Natural killer cell (primary cell): ENCODE data around the gene CMTM4. TPM values are rescaled to one million over a fixed set of nuclear protein-coding genes. Genes with fewer than 3 reads are reported as not detected.

Experiments
- ATAC-seq, 3 donors: fragments of 150-1000 bp in 2 of 3; fragments of 200-7000 bp in 1 of 3; cut with Tn5 transposase; 1 replicate in 1 of 3; 2 replicates in 2 of 3; pipeline ENCODE4 v1.10.0; 2021; ENCODE audit warnings: mild to moderate bottlenecking in 2 of 3, moderate library complexity in 2 of 3
- DNase-seq, 2 donors: peaks; one replicate each; pipeline versions ENCODE4 v3.0.0 to v3.0.0-alpha.2; 2013 to 2021; ENCODE audit warnings: mixed read lengths in 1 of 2
- H3K27ac ChIP-seq: one replicate; pipeline ENCODE4 v1.5.1; 2013; ENCODE audit warnings: mild to moderate bottlenecking, low read length
- H3K27me3 ChIP-seq: one replicate; pipeline ENCODE4 v1.6.1; 2013; ENCODE audit warnings: low read length; ENCODE audit not compliant: control insufficient read depth, insufficient read depth
- H3K36me3 ChIP-seq: one replicate; pipeline ENCODE4 v1.6.1; 2013; ENCODE audit warnings: low read length; ENCODE audit not compliant: control insufficient read depth, insufficient read depth
- H3K4me1 ChIP-seq: one replicate; pipeline ENCODE4 v1.6.1; 2013; ENCODE audit warnings: low read length; ENCODE audit not compliant: control insufficient read depth, insufficient read depth
- H3K4me3 ChIP-seq: one replicate; pipeline ENCODE4 v1.5.1; 2013; ENCODE audit warnings: low read length
- H3K9me3 ChIP-seq: one replicate; pipeline ENCODE4 v1.6.1; 2013; ENCODE audit warnings: low read length; ENCODE audit not compliant: control insufficient read depth, insufficient read depth
- H3K27ac Mint-ChIP-seq, 2 donors: one replicate each; pipeline ENCODE4 v1.8.0; 2022; ENCODE audit warnings: mild to moderate bottlenecking in 2 of 2, mixed read lengths in 2 of 2, moderate library complexity in 1 of 2
- H3K27me3 Mint-ChIP-seq, 2 donors: one replicate each; pipeline ENCODE4 v1.8.0; 2022; ENCODE audit warnings: low read depth in 2 of 2, mixed read lengths in 2 of 2
- H3K36me3 Mint-ChIP-seq: one replicate; pipeline ENCODE4 v1.8.0; 2022; ENCODE audit warnings: mixed read lengths
- H3K4me1 Mint-ChIP-seq, 2 donors: one replicate each; pipeline ENCODE4 v1.8.0; 2022; ENCODE audit warnings: mixed read lengths in 2 of 2
- H3K4me3 Mint-ChIP-seq: one replicate; pipeline ENCODE4 v1.8.0; 2022; ENCODE audit warnings: mild to moderate bottlenecking, moderate library complexity, mixed read lengths
- H3K9me3 Mint-ChIP-seq, 2 donors: one replicate each; pipeline ENCODE4 v1.8.0; 2022; ENCODE audit warnings: mixed read lengths in 2 of 2
- CTCF ChIP-seq: fragments of 200-600 bp; IDR thresholded peaks from one replicate; pipeline ENCODE4 v1.8.0; 2022; ENCODE audit warnings: antibody characterized with exemption
- WGBS: methylation state at CpG from one replicate; pipeline ENCODE4 v1.1.7; 2013; ENCODE audit warnings: missing lambda C conversion rate; ENCODE audit not compliant: insufficient coverage; 5-methylcytosine and 5-hydroxymethylcytosine counted together
- intact Hi-C: fragments of 100-400 bp; cut with micrococcal nuclease; formaldehyde crosslinking; loops from one replicate; pipeline ENCODE4 v1.14.2; 2022
- total RNA-seq, 4 donors: library from RNA; stranded (reverse); fragments of 120-200 nt in 1 of 4; gene quantifications; one replicate each; pipeline versions ENCODE4 v1.2.3 to v1.2.4, GENCODE V29; 2013 to 2022

CMTM4 gene
- total RNA-seq, 3 donors from 2014 or later (not counting 1 experiment from before 2014, with no cell fraction given): 0.61 to 1.4 (median 0.85) TPM

- Histone ChIP-seq H3K27ac (no peak overlapping the region), H3K4me3 (no peak overlapping the region), H3K9me3 (no peaks in the 10 kb centered on the region), H3K36me3 (peaks cover 45% of the 10 kb centered on the region), H3K4me1 (peaks cover 46% of the 10 kb centered on the region), H3K27me3 (no peaks in the 10 kb centered on the region)
- Mint-ChIP-seq H3K36me3 (no peaks in the 10 kb centered on the region), H3K27ac (peak overlapping the region; percentile 56 to 77), H3K4me3 (peak overlapping the region; percentile 53), H3K27me3 (no peaks in the 10 kb centered on the region), H3K4me1 (peaks cover 21 to 35% of the 10 kb centered on the region in 2 donors), H3K9me3 (no peaks in the 10 kb centered on the region)
- WGBS: 42% methylated on average over 17 of the region's 17 CpGs
- TF ChIP-seq CTCF: peak; percentile 84
- peak; percentile 72 to 88 for DNase-seq
- ATAC-seq: peak; percentile 22 to 41 (median 40)
- intact Hi-C loops: loop anchor here (10.0 kb wide), 1 partner anchor 266 kb away; no protein-coding TSS in a partner anchor
Measured at GRCh38 chr16:66608241-66609138, 88.1 kb downstream of the CMTM4 start.

GRCh38 chr16:66605979-66606751, 90.4 kb downstream of the CMTM4 start:
- H3K27ac ChIP-seq: peak overlapping the region; percentile 80
- no peaks in the 10 kb centered on the region for H3K36me3 Mint-ChIP-seq
- no peak for ATAC-seq
- 39% methylated on average over 8 of the region's 10 CpGs for WGBS
- peaks cover 53% of the 10 kb centered on the region for H3K4me1 ChIP-seq
- H3K4me1 Mint-ChIP-seq: peaks cover 29 to 42% of the 10 kb centered on the region in 2 donors
- peaks cover 6% of the 10 kb centered on the region for H3K9me3 ChIP-seq
- peaks cover 25% of the 10 kb centered on the region for H3K36me3 ChIP-seq
- intact Hi-C loops: loop anchor here (10.0 kb wide), 1 partner anchor 269 kb away; no protein-coding TSS in a partner anchor
- no peaks in the 10 kb centered on the region for H3K27me3 Mint-ChIP-seq
- no peaks in the 10 kb centered on the region for H3K27me3 ChIP-seq
- no peak for TF ChIP-seq CTCF
- peak overlapping the region; percentile 88 for H3K4me3 ChIP-seq
- no peaks in the 10 kb centered on the region for H3K9me3 Mint-ChIP-seq
- peak overlapping the region; percentile 87 for H3K4me3 Mint-ChIP-seq
- H3K27ac Mint-ChIP-seq: peak overlapping the region; percentile 77 to 93
- DNase-seq: peak in 1 of 2 donors; percentile 37

- ATAC-seq (peak; percentile 23 to 43 (median 34)), DNase-seq (peak; percentile 51 to 55)
- Mint-ChIP-seq H3K27ac (peak overlapping the region; percentile 77 to 93), H3K36me3 (no peaks in the 10 kb centered on the region), H3K4me3 (peak overlapping the region; percentile 87), H3K9me3 (no peaks in the 10 kb centered on the region), H3K27me3 (no peaks in the 10 kb centered on the region), H3K4me1 (peaks cover 29 to 42% of the 10 kb centered on the region in 2 donors)
- H3K4me1 ChIP-seq: peaks cover 53% of the 10 kb centered on the region
- peak overlapping the region; percentile 80 for H3K27ac ChIP-seq
- no peak for TF ChIP-seq CTCF
- peaks cover 18% of the 10 kb centered on the region for H3K36me3 ChIP-seq
- intact Hi-C loops: loop anchor here (10.0 kb wide), 1 partner anchor 269 kb away; no protein-coding TSS in a partner anchor
- H3K9me3 ChIP-seq: peaks cover 9% of the 10 kb centered on the region
- H3K27me3 ChIP-seq: no peaks in the 10 kb centered on the region
- peak overlapping the region; percentile 88 for H3K4me3 ChIP-seq
- 3% methylated on average over 53 of the region's 61 CpGs for WGBS
Measured at GRCh38 chr16:66605177-66605978, 91.2 kb downstream of the CMTM4 start.
